HepG2 (cell line): ENCODE measurements around the gene NHLRC3. TPM values are rescaled to one million over a fixed set of nuclear protein-coding genes. Genes with fewer than 3 reads are reported as not detected.

Source experiments
- BHLHE40 ChIP-seq: IDR thresholded peaks from 2 replicates; pipeline ENCODE4 v1.6.1; 2011; ENCODE audit warnings: low read length, improper control_type of control experiment
- CCAR2 ChIP-seq: fragments of 200-400 bp; formaldehyde crosslinking; optimal IDR thresholded peaks from 2 replicates; pipeline ENCODE3; 2018; ENCODE audit warnings: low read depth, mild to moderate bottlenecking, low read length, moderate library complexity
- FOXK2 ChIP-seq: fragments of 450-650 bp; IDR thresholded peaks from 2 replicates; pipeline ENCODE4 v1.6.1; 2016
- HNRNPL ChIP-seq: fragments of 200-400 bp; formaldehyde crosslinking; IDR thresholded peaks from 2 replicates; pipeline ENCODE4 v1.6.1; 2017; ENCODE audit warnings: mild to moderate bottlenecking, low read depth, low read length
- TCF12 ChIP-seq, 2 experiments: fragments of 450-650 bp in 1 of 2; sonication (generic) in 1 of 2; formaldehyde crosslinking in 1 of 2; IDR thresholded peaks; 2 replicates each; pipeline versions ENCODE4 v1.6.1 to v1.8.0; 2017 to 2022; ENCODE audit warnings: antibody characterized with exemption in 1 of 2, mild to moderate bottlenecking in 1 of 2, missing genetic modification reagents in 1 of 2, moderate library complexity in 1 of 2
- ZNF562 ChIP-seq: sonication (generic); formaldehyde crosslinking; IDR thresholded peaks from 2 replicates; pipeline ENCODE4 v1.8.0; 2022; ENCODE audit warnings: missing genetic modification reagents, borderline replicate concordance
- polyA plus RNA-seq, 8 experiments: library from polyadenylated mRNA; depleted of rRNA in 3 of 8; stranded (reverse) in 7 of 8; unstranded in 1 of 8; fragments of >200 nt; fragmentation: Illumina TruSeq in 4 of 8; extraction: Trizol in 4 of 8; gene quantifications; 2 replicates each; pipeline versions ENCODE4 v1.2.1 to v1.2.3, GENCODE V29; 2011 to 2016; ENCODE audit warnings: low read depth in 4 of 8, missing spikeins in 1 of 8, mixed read lengths in 1 of 8; ENCODE audit not compliant: insufficient read depth in 1 of 8
- total RNA-seq, 5 experiments: library from RNA; depleted of rRNA; stranded (reverse); fragments of >200 nt; fragmentation: Illumina TruSeq; extraction: Trizol; gene quantifications; 2 replicates each; pipeline ENCODE4 v1.2.3, GENCODE V29; 2016; ENCODE audit warnings: low read depth in 1 of 5
- TF ChIP-seq, protein P1 (sequence below): sonication (generic); formaldehyde crosslinking; IDR thresholded peaks from 2 replicates; pipeline ENCODE4 v1.5.0; 2020; ENCODE audit warnings: mild to moderate bottlenecking, missing genetic modification reagents, borderline replicate concordance
- TF ChIP-seq, protein P2 (sequence below): sonication (generic); formaldehyde crosslinking; IDR thresholded peaks from 2 replicates; pipeline ENCODE4 v1.5.1; 2020; ENCODE audit warnings: mild to moderate bottlenecking, missing genetic modification reagents, moderate library complexity
- TF ChIP-seq, protein P3 (sequence below): sonication (generic); formaldehyde crosslinking; IDR thresholded peaks from 2 replicates; pipeline ENCODE4 v1.5.1; 2020; ENCODE audit warnings: mild to moderate bottlenecking, missing genetic modification reagents, borderline replicate concordance
- TF ChIP-seq, protein P4 (sequence below): IDR thresholded peaks from 2 replicates; pipeline ENCODE4 v1.6.1; 2018; ENCODE audit warnings: missing genetic modification reagents
- TF ChIP-seq, protein P5 (sequence below): sonication (generic); formaldehyde crosslinking; IDR thresholded peaks from 2 replicates; pipeline ENCODE4 v1.4.0; 2020; ENCODE audit warnings: missing genetic modification reagents, borderline replicate concordance
- TF ChIP-seq, protein P6 (sequence below): sonication (generic); IDR thresholded peaks from 2 replicates; pipeline ENCODE4 v1.6.1; 2016; ENCODE audit warnings: low read depth, borderline replicate concordance

Gene NHLRC3
- total and polyA plus RNA-seq, 2 of the 13 experiments (the other 11 are each of a cell fraction or from before 2014, with no cell fraction given) = 19.9 to 29.8 TPM

DNA sequence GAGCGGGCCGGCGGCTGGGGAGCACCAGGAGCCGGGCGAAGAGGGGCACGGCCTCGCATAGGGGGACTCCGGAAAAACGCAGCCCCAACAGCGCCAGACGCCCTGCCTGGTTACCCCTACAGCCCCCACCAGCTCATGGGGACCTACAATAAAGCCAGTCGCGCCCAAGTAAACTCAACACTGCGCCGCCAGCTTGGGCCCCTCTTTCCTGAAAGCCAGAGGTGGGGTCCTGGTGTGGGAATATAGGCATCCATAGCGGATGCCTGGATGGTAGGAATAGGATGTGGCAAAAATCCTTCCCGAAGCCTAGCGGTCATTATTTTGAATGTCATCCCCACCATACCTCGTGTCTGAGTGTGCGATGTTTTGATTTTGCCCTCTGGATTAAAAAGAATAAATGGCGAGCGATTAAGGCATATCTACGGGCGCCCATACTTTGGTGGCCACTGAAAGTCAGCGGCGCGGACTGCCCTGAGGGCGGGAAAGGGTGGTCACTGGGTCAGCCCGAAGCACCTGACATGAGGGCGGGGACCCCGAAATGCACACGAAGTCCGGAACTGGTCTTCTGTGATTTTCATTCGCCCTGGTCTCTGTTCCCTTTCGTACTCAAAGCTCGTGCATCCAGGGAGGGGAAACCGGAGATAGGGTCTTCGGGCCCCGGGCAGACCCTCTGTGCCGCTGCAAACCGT lies at the start of gene NHLRC3, which contains the start of gene PROSER1 (continued):
- TF ChIP-seq ZNF562 (CRISPR knock-in tag) (no peak), TCF12 (IDR thresholded peaks at IDR 0.05) (no peak), TCF12 (CRISPR knock-in tag; IDR thresholded peaks at IDR 0.05) (no peak), FOXK2 (no peak), HNRNPL (no peak), BHLHE40 (no peak), CCAR2 (no peak)
- TF ChIP-seq, protein P1, sequence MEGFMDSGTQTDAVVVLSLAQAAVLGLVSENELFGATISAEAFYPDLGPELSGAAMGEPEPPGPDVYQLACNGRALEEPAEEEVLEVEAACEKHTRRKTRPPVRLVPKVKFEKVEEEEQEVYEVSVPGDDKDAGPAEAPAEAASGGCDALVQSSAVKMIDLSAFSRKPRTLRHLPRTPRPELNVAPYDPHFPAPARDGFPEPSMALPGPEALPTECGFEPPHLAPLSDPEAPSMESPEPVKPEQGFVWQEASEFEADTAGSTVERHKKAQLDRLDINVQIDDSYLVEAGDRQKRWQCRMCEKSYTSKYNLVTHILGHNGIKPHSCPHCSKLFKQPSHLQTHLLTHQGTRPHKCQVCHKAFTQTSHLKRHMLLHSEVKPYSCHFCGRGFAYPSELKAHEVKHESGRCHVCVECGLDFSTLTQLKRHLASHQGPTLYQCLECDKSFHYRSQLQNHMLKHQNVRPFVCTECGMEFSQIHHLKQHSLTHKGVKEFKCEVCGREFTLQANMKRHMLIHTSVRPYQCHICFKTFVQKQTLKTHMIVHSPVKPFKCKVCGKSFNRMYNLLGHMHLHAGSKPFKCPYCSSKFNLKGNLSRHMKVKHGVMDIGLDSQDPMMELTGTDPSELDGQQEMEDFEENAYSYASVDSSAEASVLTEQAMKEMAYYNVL (CRISPR knock-in tag) = no peak
- TF ChIP-seq, protein P2, sequence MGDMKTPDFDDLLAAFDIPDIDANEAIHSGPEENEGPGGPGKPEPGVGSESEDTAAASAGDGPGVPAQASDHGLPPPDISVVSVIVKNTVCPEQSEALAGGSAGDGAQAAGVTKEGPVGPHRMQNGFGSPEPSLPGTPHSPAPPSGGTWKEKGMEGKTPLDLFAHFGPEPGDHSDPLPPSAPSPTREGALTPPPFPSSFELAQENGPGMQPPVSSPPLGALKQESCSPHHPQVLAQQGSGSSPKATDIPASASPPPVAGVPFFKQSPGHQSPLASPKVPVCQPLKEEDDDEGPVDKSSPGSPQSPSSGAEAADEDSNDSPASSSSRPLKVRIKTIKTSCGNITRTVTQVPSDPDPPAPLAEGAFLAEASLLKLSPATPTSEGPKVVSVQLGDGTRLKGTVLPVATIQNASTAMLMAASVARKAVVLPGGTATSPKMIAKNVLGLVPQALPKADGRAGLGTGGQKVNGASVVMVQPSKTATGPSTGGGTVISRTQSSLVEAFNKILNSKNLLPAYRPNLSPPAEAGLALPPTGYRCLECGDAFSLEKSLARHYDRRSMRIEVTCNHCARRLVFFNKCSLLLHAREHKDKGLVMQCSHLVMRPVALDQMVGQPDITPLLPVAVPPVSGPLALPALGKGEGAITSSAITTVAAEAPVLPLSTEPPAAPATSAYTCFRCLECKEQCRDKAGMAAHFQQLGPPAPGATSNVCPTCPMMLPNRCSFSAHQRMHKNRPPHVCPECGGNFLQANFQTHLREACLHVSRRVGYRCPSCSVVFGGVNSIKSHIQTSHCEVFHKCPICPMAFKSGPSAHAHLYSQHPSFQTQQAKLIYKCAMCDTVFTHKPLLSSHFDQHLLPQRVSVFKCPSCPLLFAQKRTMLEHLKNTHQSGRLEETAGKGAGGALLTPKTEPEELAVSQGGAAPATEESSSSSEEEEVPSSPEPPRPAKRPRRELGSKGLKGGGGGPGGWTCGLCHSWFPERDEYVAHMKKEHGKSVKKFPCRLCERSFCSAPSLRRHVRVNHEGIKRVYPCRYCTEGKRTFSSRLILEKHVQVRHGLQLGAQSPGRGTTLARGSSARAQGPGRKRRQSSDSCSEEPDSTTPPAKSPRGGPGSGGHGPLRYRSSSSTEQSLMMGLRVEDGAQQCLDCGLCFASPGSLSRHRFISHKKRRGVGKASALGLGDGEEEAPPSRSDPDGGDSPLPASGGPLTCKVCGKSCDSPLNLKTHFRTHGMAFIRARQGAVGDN (CRISPR knock-in tag) = peak; percentile 95
- TF ChIP-seq, protein P3, sequence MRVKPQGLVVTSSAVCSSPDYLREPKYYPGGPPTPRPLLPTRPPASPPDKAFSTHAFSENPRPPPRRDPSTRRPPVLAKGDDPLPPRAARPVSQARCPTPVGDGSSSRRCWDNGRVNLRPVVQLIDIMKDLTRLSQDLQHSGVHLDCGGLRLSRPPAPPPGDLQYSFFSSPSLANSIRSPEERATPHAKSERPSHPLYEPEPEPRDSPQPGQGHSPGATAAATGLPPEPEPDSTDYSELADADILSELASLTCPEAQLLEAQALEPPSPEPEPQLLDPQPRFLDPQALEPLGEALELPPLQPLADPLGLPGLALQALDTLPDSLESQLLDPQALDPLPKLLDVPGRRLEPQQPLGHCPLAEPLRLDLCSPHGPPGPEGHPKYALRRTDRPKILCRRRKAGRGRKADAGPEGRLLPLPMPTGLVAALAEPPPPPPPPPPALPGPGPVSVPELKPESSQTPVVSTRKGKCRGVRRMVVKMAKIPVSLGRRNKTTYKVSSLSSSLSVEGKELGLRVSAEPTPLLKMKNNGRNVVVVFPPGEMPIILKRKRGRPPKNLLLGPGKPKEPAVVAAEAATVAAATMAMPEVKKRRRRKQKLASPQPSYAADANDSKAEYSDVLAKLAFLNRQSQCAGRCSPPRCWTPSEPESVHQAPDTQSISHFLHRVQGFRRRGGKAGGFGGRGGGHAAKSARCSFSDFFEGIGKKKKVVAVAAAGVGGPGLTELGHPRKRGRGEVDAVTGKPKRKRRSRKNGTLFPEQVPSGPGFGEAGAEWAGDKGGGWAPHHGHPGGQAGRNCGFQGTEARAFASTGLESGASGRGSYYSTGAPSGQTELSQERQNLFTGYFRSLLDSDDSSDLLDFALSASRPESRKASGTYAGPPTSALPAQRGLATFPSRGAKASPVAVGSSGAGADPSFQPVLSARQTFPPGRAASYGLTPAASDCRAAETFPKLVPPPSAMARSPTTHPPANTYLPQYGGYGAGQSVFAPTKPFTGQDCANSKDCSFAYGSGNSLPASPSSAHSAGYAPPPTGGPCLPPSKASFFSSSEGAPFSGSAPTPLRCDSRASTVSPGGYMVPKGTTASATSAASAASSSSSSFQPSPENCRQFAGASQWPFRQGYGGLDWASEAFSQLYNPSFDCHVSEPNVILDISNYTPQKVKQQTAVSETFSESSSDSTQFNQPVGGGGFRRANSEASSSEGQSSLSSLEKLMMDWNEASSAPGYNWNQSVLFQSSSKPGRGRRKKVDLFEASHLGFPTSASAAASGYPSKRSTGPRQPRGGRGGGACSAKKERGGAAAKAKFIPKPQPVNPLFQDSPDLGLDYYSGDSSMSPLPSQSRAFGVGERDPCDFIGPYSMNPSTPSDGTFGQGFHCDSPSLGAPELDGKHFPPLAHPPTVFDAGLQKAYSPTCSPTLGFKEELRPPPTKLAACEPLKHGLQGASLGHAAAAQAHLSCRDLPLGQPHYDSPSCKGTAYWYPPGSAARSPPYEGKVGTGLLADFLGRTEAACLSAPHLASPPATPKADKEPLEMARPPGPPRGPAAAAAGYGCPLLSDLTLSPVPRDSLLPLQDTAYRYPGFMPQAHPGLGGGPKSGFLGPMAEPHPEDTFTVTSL (CRISPR knock-in tag) = no peak
- TF ChIP-seq, protein P4, sequence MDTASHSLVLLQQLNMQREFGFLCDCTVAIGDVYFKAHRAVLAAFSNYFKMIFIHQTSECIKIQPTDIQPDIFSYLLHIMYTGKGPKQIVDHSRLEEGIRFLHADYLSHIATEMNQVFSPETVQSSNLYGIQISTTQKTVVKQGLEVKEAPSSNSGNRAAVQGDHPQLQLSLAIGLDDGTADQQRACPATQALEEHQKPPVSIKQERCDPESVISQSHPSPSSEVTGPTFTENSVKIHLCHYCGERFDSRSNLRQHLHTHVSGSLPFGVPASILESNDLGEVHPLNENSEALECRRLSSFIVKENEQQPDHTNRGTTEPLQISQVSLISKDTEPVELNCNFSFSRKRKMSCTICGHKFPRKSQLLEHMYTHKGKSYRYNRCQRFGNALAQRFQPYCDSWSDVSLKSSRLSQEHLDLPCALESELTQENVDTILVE (CRISPR knock-in tag) = 0 out of 2 replicates have a peak, but pooled peaks have one; percentile 31
- TF ChIP-seq, protein P5, sequence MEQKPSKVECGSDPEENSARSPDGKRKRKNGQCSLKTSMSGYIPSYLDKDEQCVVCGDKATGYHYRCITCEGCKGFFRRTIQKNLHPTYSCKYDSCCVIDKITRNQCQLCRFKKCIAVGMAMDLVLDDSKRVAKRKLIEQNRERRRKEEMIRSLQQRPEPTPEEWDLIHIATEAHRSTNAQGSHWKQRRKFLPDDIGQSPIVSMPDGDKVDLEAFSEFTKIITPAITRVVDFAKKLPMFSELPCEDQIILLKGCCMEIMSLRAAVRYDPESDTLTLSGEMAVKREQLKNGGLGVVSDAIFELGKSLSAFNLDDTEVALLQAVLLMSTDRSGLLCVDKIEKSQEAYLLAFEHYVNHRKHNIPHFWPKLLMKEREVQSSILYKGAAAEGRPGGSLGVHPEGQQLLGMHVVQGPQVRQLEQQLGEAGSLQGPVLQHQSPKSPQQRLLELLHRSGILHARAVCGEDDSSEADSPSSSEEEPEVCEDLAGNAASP (CRISPR knock-in tag) = no peak
- TF ChIP-seq, protein P6, sequence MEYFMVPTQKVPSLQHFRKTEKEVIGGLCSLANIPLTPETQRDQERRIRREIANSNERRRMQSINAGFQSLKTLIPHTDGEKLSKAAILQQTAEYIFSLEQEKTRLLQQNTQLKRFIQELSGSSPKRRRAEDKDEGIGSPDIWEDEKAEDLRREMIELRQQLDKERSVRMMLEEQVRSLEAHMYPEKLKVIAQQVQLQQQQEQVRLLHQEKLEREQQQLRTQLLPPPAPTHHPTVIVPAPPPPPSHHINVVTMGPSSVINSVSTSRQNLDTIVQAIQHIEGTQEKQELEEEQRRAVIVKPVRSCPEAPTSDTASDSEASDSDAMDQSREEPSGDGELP = peak; percentile 41; the same call in 1 of the 2 replicates
